A673 (cell line): ENCODE results near the gene PLA2G4C. TPM values are rescaled to one million over a fixed set of nuclear protein-coding genes. Genes with fewer than 3 reads are reported as not detected.

Experiments
- BruUV-seq: library from RNA; stranded (reverse); fragments of 400-500 nt; replicated peaks from 2 replicates; lab custom pipeline; 2021; lab: Mats Ljungman, UMichigan
- CTCF ChIA-PET: fragments of 300-600 bp; sonication (Branson Sonifier 250); formaldehyde crosslinking; loops from one replicate; lab custom pipeline; 2022; ENCODE audit warnings: antibody characterized with exemption; lab: Charles Lee
- POLR2A ChIA-PET: fragments of 300-600 bp; sonication (Branson Sonifier 250); formaldehyde crosslinking; loops from one replicate; lab custom pipeline; 2022; ENCODE audit warnings: antibody characterized with exemption; ENCODE audit not compliant: low non-redundant PET; lab: Charles Lee
- DNase-seq: peaks from one replicate; pipeline ENCODE4 v3.0.0-alpha.2; 2015; ENCODE audit warnings: low spot score
- H3K27ac ChIP-seq: fragments of 200-600 bp; sonication (generic); 2 replicates; pipeline ENCODE4 v1.5.1; 2016; ENCODE audit warnings: mixed run types, low read depth, mild to moderate bottlenecking, mixed read lengths, antibody characterized with exemption, low read length; ENCODE audit not compliant: poor library complexity, severe bottlenecking
- H3K27me3 ChIP-seq: fragments of 200-600 bp; sonication (generic); replicated peaks from 2 replicates; pipeline ENCODE4 v1.6.1; 2017; ENCODE audit warnings: mixed run types, low read depth, mild to moderate bottlenecking, mixed read lengths, antibody characterized with exemption, low read length; ENCODE audit not compliant: insufficient read depth, poor library complexity
- H3K36me3 ChIP-seq: fragments of 200-600 bp; sonication (generic); 2 replicates; pipeline ENCODE4 v1.6.1; 2016; ENCODE audit warnings: mixed run types, mild to moderate bottlenecking, mixed read lengths, antibody characterized with exemption, low read length; ENCODE audit not compliant: insufficient read depth, poor library complexity, severe bottlenecking
- H3K4me1 ChIP-seq: fragments of 200-600 bp; sonication (generic); 2 replicates; pipeline ENCODE4 v1.6.1; 2017; ENCODE audit warnings: mixed run types, mild to moderate bottlenecking, mixed read lengths, antibody characterized with exemption, low read length; ENCODE audit not compliant: insufficient read depth, poor library complexity, severe bottlenecking
- H3K4me3 ChIP-seq: fragments of 200-600 bp; sonication (generic); 2 replicates; pipeline ENCODE4 v1.5.1; 2016; ENCODE audit warnings: low read depth, mixed run types, mild to moderate bottlenecking, mixed read lengths, low read length; ENCODE audit not compliant: poor library complexity, severe bottlenecking
- H3K9me3 ChIP-seq: fragments of 200-600 bp; sonication (generic); 2 replicates; pipeline ENCODE4 v1.6.1; 2016; ENCODE audit warnings: mixed run types, low read depth, mild to moderate bottlenecking, mixed read lengths, antibody characterized with exemption, low read length; ENCODE audit not compliant: poor library complexity, severe bottlenecking
- CTCF ChIP-seq: fragments of 300-800, 200-600 bp; sonication (generic); conservative IDR thresholded peaks from 2 replicates; pipeline ENCODE4 v1.5.1; 2017; ENCODE audit warnings: low read depth, mild to moderate bottlenecking, antibody characterized with exemption, low read length, moderate library complexity, mixed read lengths
- EZH2 ChIP-seq: fragments of 200-600 bp; sonication (generic); IDR thresholded peaks from 2 replicates; pipeline ENCODE4 v1.6.1; 2017; ENCODE audit warnings: borderline replicate concordance, low read depth, mild to moderate bottlenecking, mixed read lengths, antibody characterized with exemption, low read length; ENCODE audit not compliant: poor library complexity, severe bottlenecking
- intact Hi-C: fragments of 100-400 bp; cut with micrococcal nuclease; formaldehyde crosslinking; loops from one replicate; pipeline ENCODE4 v1.10.0; 2022; ENCODE audit not compliant: unreplicated experiment
- total RNA-seq: library from RNA; stranded (reverse); gene quantifications from 2 replicates; pipeline ENCODE4 v1.2.3, GENCODE V29; 2021

PLA2G4C gene
- total RNA-seq, 1 experiment from 2014 or later, result 8.2 TPM

- intact Hi-C loops, result no loop called here
- DNase-seq, result no peak
- Histone ChIP-seq H3K36me3 (no peaks in the 10 kb centered on the region), H3K27me3 (no peaks in the 10 kb centered on the region), H3K27ac (no peak within 1 kb of the TSS), H3K4me3 (no peak within 1 kb of the TSS), H3K9me3 (no peaks in the 10 kb centered on the region), H3K4me1 (no peaks in the 10 kb centered on the region)
- BruUV-seq, result no TSS peak
- POLR2A ChIA-PET, result no interaction called here
- CTCF ChIA-PET, result no interaction called here
- TF ChIP-seq CTCF, result no peak
Measured at GRCh38 chr19:48043675-48044258, 66.8 kb downstream of the PLA2G4C start, which contains the start of gene CABP5. Gene CABP5, minus strand, starts transcription at chr19:48044079. Its CDS starts 157 bp downstream, at chr19:48043922.

DNA sequence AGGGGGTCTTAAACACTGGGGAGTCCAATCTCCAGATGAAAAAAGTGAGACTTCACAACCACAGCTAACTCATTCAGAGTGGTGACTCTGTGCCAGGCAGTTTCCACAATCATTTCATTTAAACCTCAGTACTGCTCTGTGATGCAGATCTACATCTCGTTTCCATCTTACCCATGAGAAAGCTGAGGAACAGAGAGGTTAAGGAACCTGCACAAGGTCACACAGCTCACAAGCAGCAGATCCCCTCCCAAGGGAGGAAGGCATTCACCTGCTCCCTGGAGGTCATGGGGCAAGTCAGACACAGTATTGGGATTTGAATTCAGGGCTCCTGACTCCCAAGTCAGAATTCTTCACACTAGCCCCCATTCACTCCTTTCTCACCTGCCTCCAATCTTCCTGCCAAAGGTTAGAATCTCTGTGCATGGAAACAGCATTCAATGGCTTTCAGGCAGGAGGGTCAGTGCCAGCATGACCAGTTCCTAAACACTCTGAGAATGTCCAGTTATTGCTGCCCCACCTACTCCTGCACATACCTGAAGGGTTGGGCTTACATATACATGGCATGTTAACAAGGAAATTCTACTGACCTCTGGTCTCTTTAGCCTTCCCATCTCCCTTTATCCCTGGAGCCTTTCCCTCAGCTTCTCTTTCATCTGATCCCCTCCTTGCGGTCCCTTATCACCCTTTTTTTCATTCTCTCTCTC is 68.6 kb downstream of the PLA2G4C start:
- H3K27ac ChIP-seq, result no peak overlapping the region
- no peak for DNase-seq
- no peak overlapping the region for H3K4me3 ChIP-seq
- ChIA-PET CTCF (no interaction called here), POLR2A (no interaction called here)
- no peaks in the 10 kb centered on the region for H3K4me1 ChIP-seq
- H3K9me3 ChIP-seq, result peaks cover under 1% of the 10 kb centered on the region
- no peaks in the 10 kb centered on the region for H3K27me3 ChIP-seq
- H3K36me3 ChIP-seq, result no peaks in the 10 kb centered on the region
- intact Hi-C loops, result no loop called here
- no peak for TF ChIP-seq EZH2
- no peak for TF ChIP-seq CTCF
- BruUV-seq, result no TSS peak

DNA sequence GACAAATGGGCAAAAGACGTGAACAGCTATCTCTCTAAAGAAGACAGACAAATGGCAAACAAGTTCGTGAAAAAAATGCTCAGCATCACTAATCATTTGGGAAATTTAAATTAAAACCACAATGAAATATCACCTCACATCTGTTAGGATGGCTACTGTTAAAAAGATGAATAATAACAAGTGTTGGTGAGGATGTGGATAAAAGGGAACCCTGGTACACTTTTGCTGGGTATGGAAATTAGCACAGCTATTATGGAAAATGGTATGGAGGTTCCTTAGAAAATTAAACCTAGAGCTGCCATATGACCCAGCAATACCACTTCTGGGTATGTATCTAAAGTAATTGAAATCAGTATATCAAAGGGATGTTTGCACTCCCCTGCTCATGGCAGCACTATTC is 73.9 kb downstream of the PLA2G4C start:
- CTCF ChIA-PET, result no interaction called here
- H3K27ac ChIP-seq, result no peak overlapping the region
- H3K27me3 ChIP-seq, result no peaks in the 10 kb centered on the region
- no peaks in the 10 kb centered on the region for H3K4me1 ChIP-seq
- DNase-seq, result no peak
- intact Hi-C loops, result no loop called here
- POLR2A ChIA-PET, result no interaction called here
- TF ChIP-seq CTCF, result no peak
- no peak overlapping the region for H3K4me3 ChIP-seq
- peaks cover 5% of the 10 kb centered on the region for H3K9me3 ChIP-seq
- no TSS peak for BruUV-seq
- H3K36me3 ChIP-seq, result no peaks in the 10 kb centered on the region
